SK-N-SH (cell line): ENCODE results near the gene RWDD4. TPM values are rescaled to one million over a fixed set of nuclear protein-coding genes. Genes with fewer than 3 reads are reported as not detected.

Experiments used
- CTCF ChIA-PET: fragments of 300-600, 350-600 bp; formaldehyde crosslinking; extraction: SDS; loops from one replicate; lab custom pipeline; 2021; lab: Yijun Ruan, JAX
- POLR2A ChIA-PET: fragments of 350-600 bp; sonication (Branson Sonifier 250); formaldehyde crosslinking; extraction: SDS; loops from one replicate; lab custom pipeline; 2020; ENCODE audit warnings: antibody characterized with exemption, inconsistent platforms; lab: Yijun Ruan, JAX
- DNase-seq: peaks from one replicate; pipeline ENCODE4 v3.0.0; 2012
- H2AFZ ChIP-seq: fragments of 200-600 bp; sonication (generic); 2 replicates; pipeline ENCODE4 v1.8.1; 2016; ENCODE audit warnings: antibody characterized with exemption, mild to moderate bottlenecking, low read depth
- H3F3A ChIP-seq: fragments of 200-600 bp; sonication (generic); replicated peaks from 2 replicates; pipeline ENCODE3; 2016; ENCODE audit warnings: antibody characterized with exemption, mild to moderate bottlenecking; ENCODE audit not compliant: insufficient read depth
- H3K27ac ChIP-seq, 2 experiments: fragments of 200-500 bp in 1 of 2; fragments of 200-600 bp in 1 of 2; sonication (Bioruptor generic) in 1 of 2; sonication (generic), shearing (Covaris generic) in 1 of 2; 2 replicates each; pipeline versions ENCODE4 v1.5.1 to v1.6.1; 2014 to 2016; ENCODE audit warnings: low read depth in 2 of 2, inconsistent platforms in 1 of 2, low read length in 1 of 2, mild to moderate bottlenecking in 1 of 2, mixed read lengths in 1 of 2
- H3K27me3 ChIP-seq: fragments of 200-600 bp; sonication (generic), shearing (Covaris generic); 2 replicates; pipeline ENCODE4 v1.6.1; 2016; ENCODE audit warnings: mixed run types; ENCODE audit not compliant: insufficient read depth
- H3K36me3 ChIP-seq, 2 experiments: fragments of 200-500 bp in 1 of 2; fragments of 200-600 bp in 1 of 2; sonication (Bioruptor generic) in 1 of 2; sonication (generic) in 1 of 2; replicated peaks in 1 of 2; 2 replicates each; pipeline versions ENCODE3 to v1.5.1; 2014 to 2016; ENCODE audit warnings: low read length in 1 of 2, mild to moderate bottlenecking in 1 of 2; ENCODE audit not compliant: insufficient read depth in 2 of 2, control insufficient read depth in 1 of 2
- H3K4me1 ChIP-seq, 2 experiments: fragments of 200-500 bp in 1 of 2; fragments of 200-600 bp in 1 of 2; sonication (Bioruptor generic) in 1 of 2; sonication (generic), shearing (Covaris generic) in 1 of 2; 2 replicates each; pipeline versions ENCODE4 v1.5.1 to v1.6.1; 2014 to 2016; ENCODE audit warnings: low read depth in 1 of 2, low read length in 1 of 2, mixed run types in 1 of 2; ENCODE audit not compliant: insufficient read depth in 2 of 2, control insufficient read depth in 1 of 2
- H3K4me2 ChIP-seq: fragments of 200-600 bp; sonication (generic), shearing (Covaris generic); 2 replicates; pipeline ENCODE4 v1.6.1; 2017; ENCODE audit warnings: mixed run types
- H3K4me3 ChIP-seq, 2 experiments: fragments of 200-500 bp in 1 of 2; fragments of 200-600 bp in 1 of 2; sonication (Bioruptor generic) in 1 of 2; sonication (generic), shearing (Covaris generic) in 1 of 2; 2 replicates each; pipeline versions ENCODE4 v1.5.1 to v1.8.1; 2014 to 2016; ENCODE audit warnings: low read depth in 2 of 2, inconsistent platforms in 1 of 2, low read length in 1 of 2, mild to moderate bottlenecking in 1 of 2, mixed read lengths in 1 of 2, moderate library complexity in 1 of 2
- H3K79me2 ChIP-seq: fragments of 200-600 bp; sonication (generic); 2 replicates; pipeline ENCODE4 v1.8.1; 2017; ENCODE audit warnings: mild to moderate bottlenecking; ENCODE audit not compliant: insufficient read depth
- H3K9ac ChIP-seq: fragments of 200-600 bp; sonication (generic); 2 replicates; pipeline ENCODE4 v1.6.1; 2017; ENCODE audit warnings: mixed run types
- H3K9me2 ChIP-seq: fragments of 200-600 bp; sonication (generic); 2 replicates; pipeline ENCODE4 v1.6.1; 2017; ENCODE audit warnings: mixed run types
- H3K9me3 ChIP-seq: fragments of 200-600 bp; sonication (generic); 2 replicates; pipeline ENCODE4 v1.6.1; 2017; ENCODE audit warnings: mixed run types, mild to moderate bottlenecking, moderate library complexity
- H4K20me1 ChIP-seq: fragments of 200-600 bp; sonication (generic); 2 replicates; pipeline ENCODE4 v1.6.1; 2017; ENCODE audit warnings: mild to moderate bottlenecking, mixed run types; ENCODE audit not compliant: insufficient read depth
- ELF1 ChIP-seq: IDR thresholded peaks from 2 replicates; pipeline ENCODE4 v1.4.0; 2012
- EZH2phosphoT487 ChIP-seq: fragments of 200-600 bp; sonication (generic); IDR thresholded peaks from 2 replicates; pipeline ENCODE4 v1.6.1; 2017; ENCODE audit warnings: low read depth, mixed run types, mild to moderate bottlenecking, antibody characterized with exemption, moderate library complexity, borderline replicate concordance
- JUND ChIP-seq: IDR thresholded peaks from 2 replicates; pipeline ENCODE4 v1.4.0; 2012
- POLR2AphosphoS5 ChIP-seq: IDR thresholded peaks from 2 replicates; pipeline ENCODE4 v1.6.1; 2012; ENCODE audit warnings: low read depth, low read length
- RAD21 ChIP-seq: IDR thresholded peaks from 2 replicates; pipeline ENCODE4 v1.6.1; 2012; ENCODE audit warnings: mild to moderate bottlenecking, low read length
- RFX5 ChIP-seq: IDR thresholded peaks from 2 replicates; pipeline ENCODE4 v1.6.1; 2012; ENCODE audit warnings: mild to moderate bottlenecking, improper control_type of control experiment, low read length
- RXRA ChIP-seq: IDR thresholded peaks from 2 replicates; pipeline ENCODE4 v1.4.0; 2012; ENCODE audit warnings: low read depth, mild to moderate bottlenecking, borderline replicate concordance
- SIN3A ChIP-seq: IDR thresholded peaks from 2 replicates; pipeline ENCODE4 v1.6.1; 2012; ENCODE audit warnings: low read depth, mild to moderate bottlenecking, low read length, moderate library complexity, borderline replicate concordance
- SMC3 ChIP-seq: IDR thresholded peaks from 2 replicates; pipeline ENCODE4 v1.6.1; 2012; ENCODE audit warnings: low read depth, low read length, improper control_type of control experiment
- TAF1 ChIP-seq: IDR thresholded peaks from 2 replicates; pipeline ENCODE4 v1.6.1; 2012; ENCODE audit warnings: low read depth, mild to moderate bottlenecking, low read length, moderate library complexity, borderline replicate concordance
- TCF12 ChIP-seq: IDR thresholded peaks from 2 replicates; pipeline ENCODE4 v1.4.0; 2012
- TEAD4 ChIP-seq: IDR thresholded peaks from 2 replicates; pipeline ENCODE4 v1.4.0; 2012; ENCODE audit warnings: mild to moderate bottlenecking, borderline replicate concordance; ENCODE audit not compliant: insufficient read depth
- YY1 ChIP-seq: IDR thresholded peaks from 2 replicates; pipeline ENCODE4 v1.4.0; 2012; ENCODE audit warnings: low read depth, mild to moderate bottlenecking
- polyA plus RNA-seq, 3 experiments: library from polyadenylated mRNA; depleted of rRNA; stranded (reverse); fragments of >200 nt; gene quantifications; 2 replicates each; pipeline ENCODE4 v1.2.3, GENCODE V29; 2012
- TF ChIP-seq, protein P1 (sequence below): IDR thresholded peaks from 2 replicates; pipeline ENCODE4 v1.4.0; 2012; ENCODE audit warnings: low read depth, borderline replicate concordance
- TF ChIP-seq, protein P2 (sequence below): fragments of 150-350 bp; IDR thresholded peaks from 2 replicates; pipeline ENCODE4 v1.6.1; 2016; ENCODE audit warnings: mild to moderate bottlenecking, low read depth, low read length
- TF ChIP-seq, protein P3 (sequence below): IDR thresholded peaks from 2 replicates; pipeline ENCODE4 v1.6.1; 2012; ENCODE audit warnings: mild to moderate bottlenecking, low read depth, low read length, moderate library complexity

RWDD4 gene
- polyA plus RNA-seq, 1 of the 3 experiments (the other 2 are of a cell fraction), result 7.7 TPM

DNA sequence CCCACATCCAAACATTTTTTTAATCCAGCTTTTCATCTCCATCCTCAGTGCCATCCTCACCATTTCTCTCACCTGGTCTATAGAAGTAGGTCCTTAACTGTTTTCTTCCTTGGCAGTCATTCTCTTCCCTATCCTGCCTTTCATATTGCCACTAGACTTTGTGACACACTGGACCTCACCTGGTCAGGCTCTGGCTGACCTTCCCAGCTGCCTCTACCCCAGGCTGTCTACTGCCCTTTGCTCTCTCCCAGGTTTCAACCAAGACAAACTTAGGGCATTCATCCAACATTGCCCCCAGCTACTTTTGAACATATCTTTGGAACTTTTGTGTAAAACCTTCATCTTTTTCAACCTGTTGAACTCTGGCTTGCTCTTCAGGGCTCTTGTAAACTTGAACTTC lies 39.9 kb upstream of the RWDD4 start:
- H4K20me1 ChIP-seq, result no peaks in the 10 kb centered on the region
- peaks cover 81 to 89% of the 10 kb centered on the region in 2 experiments for H3K36me3 ChIP-seq
- no peak overlapping the region for H3K4me2 ChIP-seq
- CTCF ChIA-PET, result interaction anchor here (2.8 kb wide), 1 partner anchor 12 kb away, joined by 11 read pairs; no protein-coding TSS in a partner anchor
- POLR2A ChIA-PET, result no interaction called here
- H3K9ac ChIP-seq, result no peak overlapping the region
- H3K79me2 ChIP-seq, result no peaks in the 10 kb centered on the region
- no peaks in the 10 kb centered on the region for H3F3A ChIP-seq
- no peak overlapping the region for H3K4me3 ChIP-seq
- H3K9me2 ChIP-seq, result no peaks in the 10 kb centered on the region
- H3K27me3 ChIP-seq, result no peaks in the 10 kb centered on the region
- no peak overlapping the region for H3K27ac ChIP-seq
- H3K9me3 ChIP-seq, result no peaks in the 10 kb centered on the region
- DNase-seq, result no peak
- H2AFZ ChIP-seq, result no peak overlapping the region
- TF ChIP-seq POLR2AphosphoS5 (no peak), ELF1 (no peak), RFX5 (no peak), YY1 (no peak), SIN3A (no peak), SMC3 (no peak), TEAD4 (no peak), EZH2phosphoT487 (no peak), TCF12 (no peak), RXRA (no peak), TAF1 (no peak), RAD21 (no peak), JUND (no peak)
- TF ChIP-seq, protein P1, sequence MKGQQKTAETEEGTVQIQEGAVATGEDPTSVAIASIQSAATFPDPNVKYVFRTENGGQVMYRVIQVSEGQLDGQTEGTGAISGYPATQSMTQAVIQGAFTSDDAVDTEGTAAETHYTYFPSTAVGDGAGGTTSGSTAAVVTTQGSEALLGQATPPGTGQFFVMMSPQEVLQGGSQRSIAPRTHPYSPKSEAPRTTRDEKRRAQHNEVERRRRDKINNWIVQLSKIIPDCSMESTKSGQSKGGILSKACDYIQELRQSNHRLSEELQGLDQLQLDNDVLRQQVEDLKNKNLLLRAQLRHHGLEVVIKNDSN, result no peak
- TF ChIP-seq, protein P2, sequence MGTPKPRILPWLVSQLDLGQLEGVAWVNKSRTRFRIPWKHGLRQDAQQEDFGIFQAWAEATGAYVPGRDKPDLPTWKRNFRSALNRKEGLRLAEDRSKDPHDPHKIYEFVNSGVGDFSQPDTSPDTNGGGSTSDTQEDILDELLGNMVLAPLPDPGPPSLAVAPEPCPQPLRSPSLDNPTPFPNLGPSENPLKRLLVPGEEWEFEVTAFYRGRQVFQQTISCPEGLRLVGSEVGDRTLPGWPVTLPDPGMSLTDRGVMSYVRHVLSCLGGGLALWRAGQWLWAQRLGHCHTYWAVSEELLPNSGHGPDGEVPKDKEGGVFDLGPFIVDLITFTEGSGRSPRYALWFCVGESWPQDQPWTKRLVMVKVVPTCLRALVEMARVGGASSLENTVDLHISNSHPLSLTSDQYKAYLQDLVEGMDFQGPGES, result no peak
- TF ChIP-seq, protein P3, sequence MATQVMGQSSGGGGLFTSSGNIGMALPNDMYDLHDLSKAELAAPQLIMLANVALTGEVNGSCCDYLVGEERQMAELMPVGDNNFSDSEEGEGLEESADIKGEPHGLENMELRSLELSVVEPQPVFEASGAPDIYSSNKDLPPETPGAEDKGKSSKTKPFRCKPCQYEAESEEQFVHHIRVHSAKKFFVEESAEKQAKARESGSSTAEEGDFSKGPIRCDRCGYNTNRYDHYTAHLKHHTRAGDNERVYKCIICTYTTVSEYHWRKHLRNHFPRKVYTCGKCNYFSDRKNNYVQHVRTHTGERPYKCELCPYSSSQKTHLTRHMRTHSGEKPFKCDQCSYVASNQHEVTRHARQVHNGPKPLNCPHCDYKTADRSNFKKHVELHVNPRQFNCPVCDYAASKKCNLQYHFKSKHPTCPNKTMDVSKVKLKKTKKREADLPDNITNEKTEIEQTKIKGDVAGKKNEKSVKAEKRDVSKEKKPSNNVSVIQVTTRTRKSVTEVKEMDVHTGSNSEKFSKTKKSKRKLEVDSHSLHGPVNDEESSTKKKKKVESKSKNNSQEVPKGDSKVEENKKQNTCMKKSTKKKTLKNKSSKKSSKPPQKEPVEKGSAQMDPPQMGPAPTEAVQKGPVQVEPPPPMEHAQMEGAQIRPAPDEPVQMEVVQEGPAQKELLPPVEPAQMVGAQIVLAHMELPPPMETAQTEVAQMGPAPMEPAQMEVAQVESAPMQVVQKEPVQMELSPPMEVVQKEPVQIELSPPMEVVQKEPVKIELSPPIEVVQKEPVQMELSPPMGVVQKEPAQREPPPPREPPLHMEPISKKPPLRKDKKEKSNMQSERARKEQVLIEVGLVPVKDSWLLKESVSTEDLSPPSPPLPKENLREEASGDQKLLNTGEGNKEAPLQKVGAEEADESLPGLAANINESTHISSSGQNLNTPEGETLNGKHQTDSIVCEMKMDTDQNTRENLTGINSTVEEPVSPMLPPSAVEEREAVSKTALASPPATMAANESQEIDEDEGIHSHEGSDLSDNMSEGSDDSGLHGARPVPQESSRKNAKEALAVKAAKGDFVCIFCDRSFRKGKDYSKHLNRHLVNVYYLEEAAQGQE, result no peak
- TF ChIP-seq, all 33 proteins: peak for 0
- H3K4me1 ChIP-seq, result no peaks in the 10 kb centered on the region
